Nucleus accumbens (tissue), 56 donors: ENCODE data around the gene GTSE1.

ENCODE experiments used
- DNase-seq, 56 donors: peaks; one replicate each; lab custom pipeline; 2025; lab: John Stamatoyannopoulos, UW

The GTSE1 gene

GRCh38 chr22:46373921-46374662, 77.4 kb downstream of the GTSE1 start:
- DNase-seq: no peak

- DNase-seq: no peak
Measured at GRCh38 chr22:46374663-46375474, 78.2 kb downstream of the GTSE1 start.

DNA sequence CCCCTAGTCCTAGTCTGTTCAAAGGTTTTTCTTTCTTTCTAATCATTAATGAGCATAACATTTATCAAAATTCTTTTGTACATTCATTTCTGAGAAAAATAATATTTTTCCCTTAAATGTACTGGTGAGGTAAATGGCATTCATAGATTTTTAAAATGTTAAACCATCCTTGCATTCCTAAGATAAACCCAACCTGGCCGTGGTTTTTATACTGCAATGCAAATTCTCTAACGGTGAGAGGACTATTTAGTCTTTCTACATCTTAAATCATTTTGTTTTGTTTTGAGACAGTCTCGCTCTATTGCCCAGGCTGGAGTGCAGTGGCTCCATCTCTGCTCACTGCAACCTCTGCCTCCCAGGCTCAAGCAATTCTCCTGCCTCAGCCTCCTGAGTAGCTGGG, 79.4 kb downstream of the GTSE1 start:
- no peak for DNase-seq

- DNase-seq: no peak
Measured at GRCh38 chr22:46376908-46377524, 80.3 kb downstream of the GTSE1 start.

GRCh38 chr22:46377525-46378425, 81.1 kb downstream of the GTSE1 start:
- DNase-seq: no peak

DNA sequence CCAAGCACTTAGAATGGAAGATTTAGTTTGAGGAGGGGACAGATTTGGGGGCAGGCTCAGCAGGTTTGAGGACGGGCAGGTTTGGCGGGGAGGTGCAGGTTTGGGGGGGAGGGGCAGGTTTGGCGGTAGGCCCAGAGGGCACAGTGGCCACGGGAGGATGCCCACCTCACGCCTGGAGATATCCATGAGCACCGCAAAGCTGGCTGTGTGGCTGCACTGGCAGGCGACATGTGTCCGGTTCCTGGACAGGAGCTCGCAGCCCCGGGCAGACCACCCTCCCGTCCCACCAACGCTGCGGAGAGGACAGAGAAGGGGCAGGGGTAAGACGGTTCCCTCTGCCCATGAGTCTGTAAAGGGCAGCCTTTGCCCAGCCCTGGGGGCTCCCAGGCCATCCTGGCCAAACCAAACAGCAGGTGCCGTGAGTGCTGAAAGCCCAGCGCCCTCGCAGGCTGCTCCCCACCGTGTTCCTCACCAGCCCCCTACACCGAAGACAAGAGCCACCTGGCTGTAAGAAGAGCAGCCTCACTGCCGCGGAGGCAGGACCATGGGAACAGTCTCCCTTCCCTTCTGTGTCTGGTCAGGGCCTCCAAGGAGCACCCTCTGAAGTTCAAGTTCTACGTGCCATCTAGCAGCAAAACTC, 81.9 kb downstream of the GTSE1 start:
- DNase-seq: no peak

DNA sequence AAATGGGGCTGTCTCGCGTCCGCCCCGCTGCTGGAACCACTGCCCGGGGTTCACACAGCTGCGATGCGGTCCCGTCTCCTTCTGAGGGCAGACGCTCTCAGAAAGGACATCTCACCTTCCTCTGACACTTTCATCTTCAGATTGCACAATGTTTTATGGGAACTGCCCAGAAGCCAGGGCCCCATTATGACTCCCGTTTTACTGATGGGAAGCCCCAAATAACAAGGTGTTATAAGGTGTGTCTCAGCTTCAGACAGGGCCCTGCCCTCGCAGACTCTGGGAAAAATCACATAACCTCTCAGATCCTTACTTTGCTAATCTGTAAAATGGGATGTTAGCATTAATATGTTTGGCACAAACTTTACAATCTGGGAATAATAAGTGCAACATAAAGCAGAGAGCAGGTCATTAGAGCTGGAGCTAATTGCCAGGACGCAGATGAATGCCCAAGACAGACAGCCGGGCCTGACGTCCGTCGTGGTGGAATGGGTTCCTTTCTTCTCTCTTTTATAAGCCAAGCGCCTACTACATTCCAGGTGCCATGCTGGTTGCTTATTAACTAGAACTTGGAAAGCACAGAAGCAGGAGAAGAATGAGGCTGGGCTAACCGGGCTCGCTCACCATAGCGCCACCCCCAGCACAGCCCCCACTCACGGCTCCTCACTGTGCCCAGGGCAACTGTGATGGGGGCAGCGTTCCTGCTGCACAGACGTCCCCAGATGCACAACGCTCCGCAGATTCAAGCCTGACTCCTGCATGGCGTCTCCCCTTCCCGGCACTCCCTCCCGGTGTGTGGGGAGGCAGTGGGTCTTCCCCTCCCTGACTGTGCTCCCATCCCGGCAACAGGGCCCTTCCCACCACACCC, 82.6 kb downstream of the GTSE1 start:
- DNase-seq: no peak

DNA sequence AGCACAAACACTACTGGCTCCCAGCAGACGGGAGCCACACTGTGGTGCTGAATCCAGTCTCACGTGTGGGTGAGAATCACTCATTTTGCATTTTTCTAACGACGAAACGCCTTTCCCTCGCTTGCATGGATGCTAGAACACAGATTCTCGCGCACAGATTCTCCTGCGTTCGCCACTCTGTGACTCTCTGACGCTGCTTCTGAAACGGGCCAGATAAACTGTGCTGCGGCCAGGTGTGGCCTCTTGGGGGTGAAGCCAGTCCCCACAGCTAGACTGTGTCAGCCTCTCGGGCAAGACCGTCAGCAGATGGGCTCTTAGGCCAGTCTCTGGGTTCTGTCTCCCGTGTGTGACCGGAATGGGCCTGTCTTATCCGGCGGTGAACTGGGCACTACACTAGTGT, 83.4 kb downstream of the GTSE1 start:
- no peak for DNase-seq
